ENCODE results near the gene RTN4R.

RTN4R gene

GRCh38 chr22:20258584-20259326 lies 9.4 kb downstream of the RTN4R start:
- TF ChIP-seq EZH2phosphoT487 (IDR thresholded peaks at IDR 0.05; ENCODE audit: borderline replicate concordance, low read length), result no peak
- peak; percentile 93 for TF ChIP-seq CTCF (IDR thresholded peaks at IDR 0.05; ENCODE audit: low read depth, low read length, poor library complexity, severe bottlenecking)
- H3K27ac ChIP-seq (ENCODE audit: low read depth, low read length), result no peak overlapping the region
- no peaks in the 10 kb centered on the region for H3K4me1 ChIP-seq (ENCODE audit: control insufficient read depth, low read length)
- H3F3A ChIP-seq (ENCODE audit: control insufficient read depth, insufficient read depth), result no peaks in the 10 kb centered on the region
- no peaks in the 10 kb centered on the region for H3K79me2 ChIP-seq (ENCODE audit: control insufficient read depth, low read length)
- no peaks in the 10 kb centered on the region for H3K9me3 ChIP-seq (ENCODE audit: control insufficient read depth, insufficient read depth, low read length)
- H3K4me3 ChIP-seq (ENCODE audit: low read length), result no peak overlapping the region
- H3K9me2 ChIP-seq (replicated peaks; ENCODE audit: control insufficient read depth, low read length), result no peaks in the 10 kb centered on the region
- H4K20me1 ChIP-seq (ENCODE audit: control insufficient read depth, insufficient read depth, low read depth, low read length), result no peaks in the 10 kb centered on the region
- H3K36me3 ChIP-seq (ENCODE audit: control insufficient read depth, low read length), result no peaks in the 10 kb centered on the region
- no peaks in the 10 kb centered on the region; the same call in 1 of the 2 replicates for H3K27me3 ChIP-seq (ENCODE audit: control insufficient read depth, low read length)
- H3K4me2 ChIP-seq (ENCODE audit: low read length), result no peak overlapping the region

GRCh38 chr22:20258021-20258299 lies 10.2 kb downstream of the RTN4R start:
- no peak overlapping the region for H3K27ac ChIP-seq (ENCODE audit: low read depth, low read length)
- H3F3A ChIP-seq (ENCODE audit: control insufficient read depth, insufficient read depth), result no peaks in the 10 kb centered on the region
- TF ChIP-seq CTCF (IDR thresholded peaks at IDR 0.05; ENCODE audit: low read depth, low read length, poor library complexity, severe bottlenecking) (no peak), EZH2phosphoT487 (IDR thresholded peaks at IDR 0.05; ENCODE audit: borderline replicate concordance, low read length) (no peak)
- H3K9me3 ChIP-seq (ENCODE audit: control insufficient read depth, insufficient read depth, low read length), result no peaks in the 10 kb centered on the region
- H3K4me1 ChIP-seq (ENCODE audit: control insufficient read depth, low read length), result no peaks in the 10 kb centered on the region
- no peak overlapping the region for H3K4me2 ChIP-seq (ENCODE audit: low read length)
- no peaks in the 10 kb centered on the region for H3K9me2 ChIP-seq (replicated peaks; ENCODE audit: control insufficient read depth, low read length)
- no peak overlapping the region for H3K4me3 ChIP-seq (ENCODE audit: low read length)
- peaks cover 6% of the 10 kb centered on the region; the same call in 1 of the 2 replicates for H3K27me3 ChIP-seq (ENCODE audit: control insufficient read depth, low read length)
- no peaks in the 10 kb centered on the region for H4K20me1 ChIP-seq (ENCODE audit: control insufficient read depth, insufficient read depth, low read depth, low read length)
- H3K36me3 ChIP-seq (ENCODE audit: control insufficient read depth, low read length), result no peaks in the 10 kb centered on the region
- no peaks in the 10 kb centered on the region for H3K79me2 ChIP-seq (ENCODE audit: control insufficient read depth, low read length)

GRCh38 chr22:20257212-20258020 lies 10.7 kb downstream of the RTN4R start:
- Histone ChIP-seq H3K36me3 (ENCODE audit: control insufficient read depth, low read length) (no peaks in the 10 kb centered on the region), H3K9me3 (ENCODE audit: control insufficient read depth, insufficient read depth, low read length) (no peaks in the 10 kb centered on the region), H3K4me1 (ENCODE audit: control insufficient read depth, low read length) (no peaks in the 10 kb centered on the region), H3K4me3 (ENCODE audit: low read length) (no peak overlapping the region), H3K4me2 (ENCODE audit: low read length) (no peak overlapping the region), H3K79me2 (ENCODE audit: control insufficient read depth, low read length) (no peaks in the 10 kb centered on the region), H3K27me3 (ENCODE audit: control insufficient read depth, low read length) (peaks cover 6% of the 10 kb centered on the region; the same call in 1 of the 2 replicates), H3K27ac (ENCODE audit: low read depth, low read length) (no peak overlapping the region), H3F3A (ENCODE audit: control insufficient read depth, insufficient read depth) (no peaks in the 10 kb centered on the region), H4K20me1 (ENCODE audit: control insufficient read depth, insufficient read depth, low read depth, low read length) (no peaks in the 10 kb centered on the region), H3K9me2 (replicated peaks; ENCODE audit: control insufficient read depth, low read length) (no peaks in the 10 kb centered on the region)
- TF ChIP-seq EZH2phosphoT487 (IDR thresholded peaks at IDR 0.05; ENCODE audit: borderline replicate concordance, low read length) (no peak), CTCF (IDR thresholded peaks at IDR 0.05; ENCODE audit: low read depth, low read length, poor library complexity, severe bottlenecking) (no peak)

Measured in DOHH2 (cell line).